ENCODE measurements around the gene SHB.

Gene SHB

GRCh38 chr9:37947977-37948376 lies 121.0 kb downstream of the SHB start:
- DNase-seq = no peak

- no peak for DNase-seq
Measured at GRCh38 chr9:37947471-37947870, 121.6 kb downstream of the SHB start.

- no peak for DNase-seq
Measured at GRCh38 chr9:37946971-37947370, 122.1 kb downstream of the SHB start.

GRCh38 chr9:37946041-37946440 lies 123.0 kb downstream of the SHB start:
- DNase-seq = no peak

- no peak for DNase-seq
Measured at GRCh38 chr9:37944671-37945481, 124.2 kb downstream of the SHB start.

- no peak for DNase-seq
Measured at GRCh38 chr9:37944266-37944650, 124.8 kb downstream of the SHB start.

GRCh38 chr9:37943345-37944265 lies 125.4 kb downstream of the SHB start:
- no peak for DNase-seq

- no peak for DNase-seq
Measured at GRCh38 chr9:37942621-37943344, 126.2 kb downstream of the SHB start.

- no peak for DNase-seq
Measured at GRCh38 chr9:37941253-37941652, 127.8 kb downstream of the SHB start.

- DNase-seq = no peak
Measured at GRCh38 chr9:37939575-37940095, 129.4 kb downstream of the SHB start.

GRCh38 chr9:37938121-37938891 lies 130.7 kb downstream of the SHB start:
- DNase-seq = no peak

GRCh38 chr9:37937366-37937765 lies 131.7 kb downstream of the SHB start:
- no peak for DNase-seq

- no peak for DNase-seq
Measured at GRCh38 chr9:37936965-37937364, 132.1 kb downstream of the SHB start.

- DNase-seq = no peak
Measured at GRCh38 chr9:37936376-37936775, 132.7 kb downstream of the SHB start.

- no peak for DNase-seq
Measured at GRCh38 chr9:37935096-37935495, 133.9 kb downstream of the SHB start.

- no peak for DNase-seq
Measured at GRCh38 chr9:37931592-37931991, 137.4 kb downstream of the SHB start.

- DNase-seq = no peak
Measured at GRCh38 chr9:37929441-37929895, 139.6 kb downstream of the SHB start.

GRCh38 chr9:37928552-37929430 lies 140.2 kb downstream of the SHB start:
- no peak for DNase-seq

GRCh38 chr9:37927601-37928551 lies 141.2 kb downstream of the SHB start:
- no peak for DNase-seq

- no peak for DNase-seq
Measured at GRCh38 chr9:37927132-37927531, 141.9 kb downstream of the SHB start.
